Activated CD8-positive, alpha-beta memory T cell treated with anti-CD3 and anti-CD28 coated beads, Interleukin-2, amount 10 ng/mL, durations not matched to agents 7 days and 5 days (primary cell): Measurements from ENCODE around the gene DOCK1. TPM values are rescaled to one million over a fixed set of nuclear protein-coding genes. Genes with fewer than 3 reads are reported as not detected.

Source experiments
- ATAC-seq: fragments of 150-1000 bp; cut with Tn5 transposase; one replicate; pipeline ENCODE4 v1.10.0; 2021; ENCODE audit warnings: moderate library complexity
- CTCF ChIA-PET: fragments of 350-600 bp; sonication (Branson Sonifier 250); formaldehyde crosslinking; loops from one replicate; lab custom pipeline; 2021; ENCODE audit warnings: antibody characterized with exemption; lab: Charles Lee
- DNase-seq: peaks from one replicate; pipeline ENCODE4 v3.0.0-alpha.2; 2020
- H3K27ac Mint-ChIP-seq: one replicate; pipeline ENCODE4 v1.8.0; 2021; ENCODE audit warnings: mild to moderate bottlenecking, mixed read lengths
- H3K27me3 Mint-ChIP-seq: one replicate; pipeline ENCODE4 v1.8.0; 2021; ENCODE audit warnings: mixed read lengths
- H3K36me3 Mint-ChIP-seq: one replicate; pipeline ENCODE4 v1.8.0; 2021; ENCODE audit warnings: mild to moderate bottlenecking, mixed read lengths
- H3K4me1 Mint-ChIP-seq: one replicate; pipeline ENCODE4 v1.8.0; 2021; ENCODE audit warnings: mixed read lengths
- H3K4me3 Mint-ChIP-seq: one replicate; pipeline ENCODE4 v1.8.0; 2021; ENCODE audit warnings: mild to moderate bottlenecking, moderate library complexity, mixed read lengths
- H3K9me3 Mint-ChIP-seq: one replicate; pipeline ENCODE4 v1.8.0; 2022; ENCODE audit warnings: low read depth, mixed read lengths
- total RNA-seq, 2 experiments: library from RNA; stranded (reverse); gene quantifications; one replicate each; pipeline ENCODE4 v1.2.3, GENCODE V29; 2021

Gene DOCK1
- total RNA-seq, 2 experiments from 2014 or later = 0.07 TPM; not detected in 1

DNA sequence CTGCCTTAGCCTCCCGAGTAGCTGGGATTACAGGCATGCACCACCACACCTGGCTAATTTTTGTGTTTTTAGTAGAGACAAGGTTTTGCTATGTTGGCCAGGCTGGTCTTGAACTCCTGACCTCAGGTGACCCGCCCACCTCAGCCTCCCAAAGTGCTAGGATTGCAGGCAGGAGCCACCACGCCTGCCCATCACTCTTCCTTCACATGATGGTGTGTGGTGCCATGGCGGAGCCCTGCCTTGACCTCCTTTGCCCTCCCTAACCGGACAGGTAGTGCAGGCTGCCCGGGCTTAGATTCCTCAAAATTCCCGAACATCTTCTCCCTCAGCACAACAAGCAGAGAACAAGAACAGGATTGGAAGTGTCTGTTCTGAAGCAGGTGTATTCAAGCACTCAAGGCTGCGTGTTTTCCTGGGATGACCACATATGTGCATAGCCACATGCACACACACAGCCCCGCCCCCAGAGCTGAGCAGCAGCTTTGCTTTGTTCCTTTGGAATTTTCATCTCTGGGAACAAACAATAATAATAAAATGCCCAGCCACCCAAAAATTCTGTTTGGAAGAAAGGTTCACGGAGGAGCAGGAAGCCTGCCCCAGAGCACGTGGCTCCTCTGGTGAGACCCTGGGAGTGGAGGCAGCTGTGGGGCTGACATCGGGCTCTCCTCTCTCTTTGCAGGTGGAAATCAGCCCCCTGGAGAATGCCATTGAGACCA is 512.6 kb downstream of the DOCK1 start:
- H3K27me3 Mint-ChIP-seq = no peaks in the 10 kb centered on the region

DNA sequence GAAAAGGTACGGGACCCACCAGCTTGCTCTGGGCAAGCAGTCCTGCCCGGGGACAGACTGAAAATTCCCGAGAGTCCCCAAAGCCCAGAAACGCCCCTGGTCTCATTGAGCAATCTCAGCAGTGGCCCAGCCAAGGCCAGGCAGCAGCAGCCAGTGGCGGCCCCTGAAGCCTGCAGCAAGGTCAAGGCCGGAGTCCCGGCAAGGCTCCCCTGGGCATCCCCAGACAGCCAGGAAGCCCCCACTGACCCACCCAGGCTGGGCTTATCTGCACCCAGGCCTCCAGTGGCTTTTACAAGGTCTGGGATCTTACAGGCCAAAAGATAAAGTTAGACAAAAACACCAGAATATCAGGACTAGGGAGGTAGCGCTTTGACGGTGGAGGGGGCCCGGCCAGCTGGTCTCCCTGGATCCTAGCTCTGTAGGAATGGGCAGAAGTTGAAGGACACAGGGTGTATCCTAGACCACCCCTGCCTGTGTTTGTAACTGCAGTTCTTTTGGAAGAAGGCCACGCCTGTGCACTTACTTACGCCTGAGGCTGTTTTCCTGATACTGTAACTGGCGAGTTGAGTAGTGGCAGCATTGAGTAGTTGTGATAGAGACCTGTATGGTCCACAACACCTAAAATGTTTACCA is 513.4 kb downstream of the DOCK1 start:
- no peak overlapping the region for H3K4me3 Mint-ChIP-seq
- no peak overlapping the region for H3K27ac Mint-ChIP-seq
- H3K27me3 Mint-ChIP-seq = no peaks in the 10 kb centered on the region
- no peaks in the 10 kb centered on the region for H3K36me3 Mint-ChIP-seq
- ATAC-seq (no peak), DNase-seq (no peak)
- CTCF ChIA-PET = no interaction called here
- no peaks in the 10 kb centered on the region for H3K4me1 Mint-ChIP-seq
- no peaks in the 10 kb centered on the region for H3K9me3 Mint-ChIP-seq

More for the DNA sequence above, 512.6 kb downstream of the DOCK1 start:
- ATAC-seq = no peak
- H3K9me3 Mint-ChIP-seq = no peaks in the 10 kb centered on the region
- no peak overlapping the region for H3K4me3 Mint-ChIP-seq
- no peaks in the 10 kb centered on the region for H3K36me3 Mint-ChIP-seq
- CTCF ChIA-PET = no interaction called here
- H3K27ac Mint-ChIP-seq = no peak overlapping the region
- DNase-seq = no peak
- H3K4me1 Mint-ChIP-seq = no peaks in the 10 kb centered on the region

GRCh38 chr10:127420138-127420684 is 515.0 kb downstream of the DOCK1 start:
- Mint-ChIP-seq H3K36me3 (no peaks in the 10 kb centered on the region), H3K27me3 (no peaks in the 10 kb centered on the region), H3K4me3 (no peak overlapping the region), H3K9me3 (no peaks in the 10 kb centered on the region), H3K4me1 (no peaks in the 10 kb centered on the region), H3K27ac (no peak overlapping the region)
- no peak for ATAC-seq
- no peak for DNase-seq
- CTCF ChIA-PET = no interaction called here

GRCh38 chr10:127423218-127423915 is 518.1 kb downstream of the DOCK1 start:
- no peak for ATAC-seq
- no peak overlapping the region for H3K4me3 Mint-ChIP-seq
- no peaks in the 10 kb centered on the region for H3K9me3 Mint-ChIP-seq
- H3K4me1 Mint-ChIP-seq = no peaks in the 10 kb centered on the region
- no peaks in the 10 kb centered on the region for H3K27me3 Mint-ChIP-seq
- CTCF ChIA-PET = no interaction called here
- H3K36me3 Mint-ChIP-seq = no peaks in the 10 kb centered on the region
- H3K27ac Mint-ChIP-seq = no peak overlapping the region
- DNase-seq = no peak

DNA sequence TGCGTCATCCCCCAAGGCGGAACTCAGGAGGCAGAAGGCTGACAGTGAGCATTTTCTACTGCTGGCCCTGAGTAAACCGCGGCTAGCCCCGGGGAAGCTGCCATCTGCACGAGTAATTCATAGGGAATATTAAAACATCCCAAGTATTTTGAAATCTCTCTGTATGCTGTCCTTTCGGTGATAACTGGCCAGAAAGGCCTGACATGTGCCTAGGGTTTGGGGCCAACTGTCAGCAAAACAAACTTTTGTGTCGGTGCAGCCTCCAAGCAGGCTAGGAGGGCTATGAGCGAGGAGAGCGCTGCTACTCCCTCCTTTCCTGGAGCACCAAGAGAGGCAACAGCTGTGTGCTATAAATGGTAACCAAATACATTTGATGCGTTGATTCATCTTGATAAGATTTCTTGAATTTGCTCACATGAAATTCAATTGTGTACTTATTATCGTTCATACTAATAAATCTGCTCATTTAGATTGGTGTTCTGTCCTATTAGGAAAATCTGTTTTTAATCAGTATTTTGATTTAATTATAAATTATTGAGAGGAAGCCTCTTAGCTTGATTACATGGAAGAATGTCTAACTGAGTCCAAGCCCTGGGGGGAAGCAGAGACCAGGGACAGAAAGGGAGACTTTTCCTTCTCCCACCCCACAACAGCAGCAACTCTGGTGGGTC is 519.5 kb downstream of the DOCK1 start:
- Mint-ChIP-seq H3K4me3 (no peak overlapping the region), H3K36me3 (no peaks in the 10 kb centered on the region), H3K27me3 (no peaks in the 10 kb centered on the region), H3K27ac (no peak overlapping the region), H3K4me1 (no peaks in the 10 kb centered on the region), H3K9me3 (no peaks in the 10 kb centered on the region)
- CTCF ChIA-PET = no interaction called here
- ATAC-seq (no peak), DNase-seq (no peak)

GRCh38 chr10:127426746-127427145 is 521.5 kb downstream of the DOCK1 start:
- H3K27ac Mint-ChIP-seq = no peak overlapping the region
- DNase-seq (no peak), ATAC-seq (no peak)
- no peaks in the 10 kb centered on the region for H3K36me3 Mint-ChIP-seq
- H3K4me3 Mint-ChIP-seq = no peak overlapping the region
- CTCF ChIA-PET = interaction anchor here (0.6 kb wide), 1 partner anchor 431 kb away, joined by 3 read pairs; no protein-coding TSS in a partner anchor
- H3K4me1 Mint-ChIP-seq = no peaks in the 10 kb centered on the region
- no peaks in the 10 kb centered on the region for H3K9me3 Mint-ChIP-seq
- H3K27me3 Mint-ChIP-seq = no peaks in the 10 kb centered on the region

- DNase-seq (no peak), ATAC-seq (no peak)
- H3K27ac Mint-ChIP-seq = no peak overlapping the region
- H3K4me1 Mint-ChIP-seq = no peaks in the 10 kb centered on the region
- no peaks in the 10 kb centered on the region for H3K9me3 Mint-ChIP-seq
- H3K4me3 Mint-ChIP-seq = no peak overlapping the region
- no peaks in the 10 kb centered on the region for H3K27me3 Mint-ChIP-seq
- CTCF ChIA-PET = no interaction called here
- H3K36me3 Mint-ChIP-seq = no peaks in the 10 kb centered on the region
Observed at GRCh38 chr10:127427926-127428325, 522.7 kb downstream of the DOCK1 start.

- Mint-ChIP-seq H3K9me3 (no peaks in the 10 kb centered on the region), H3K27me3 (no peaks in the 10 kb centered on the region), H3K27ac (no peak overlapping the region), H3K4me3 (no peak overlapping the region), H3K36me3 (no peaks in the 10 kb centered on the region), H3K4me1 (no peaks in the 10 kb centered on the region)
- CTCF ChIA-PET = no interaction called here
- ATAC-seq (no peak), DNase-seq (no peak)
Observed at GRCh38 chr10:127428385-127428980, 523.3 kb downstream of the DOCK1 start.

DNA sequence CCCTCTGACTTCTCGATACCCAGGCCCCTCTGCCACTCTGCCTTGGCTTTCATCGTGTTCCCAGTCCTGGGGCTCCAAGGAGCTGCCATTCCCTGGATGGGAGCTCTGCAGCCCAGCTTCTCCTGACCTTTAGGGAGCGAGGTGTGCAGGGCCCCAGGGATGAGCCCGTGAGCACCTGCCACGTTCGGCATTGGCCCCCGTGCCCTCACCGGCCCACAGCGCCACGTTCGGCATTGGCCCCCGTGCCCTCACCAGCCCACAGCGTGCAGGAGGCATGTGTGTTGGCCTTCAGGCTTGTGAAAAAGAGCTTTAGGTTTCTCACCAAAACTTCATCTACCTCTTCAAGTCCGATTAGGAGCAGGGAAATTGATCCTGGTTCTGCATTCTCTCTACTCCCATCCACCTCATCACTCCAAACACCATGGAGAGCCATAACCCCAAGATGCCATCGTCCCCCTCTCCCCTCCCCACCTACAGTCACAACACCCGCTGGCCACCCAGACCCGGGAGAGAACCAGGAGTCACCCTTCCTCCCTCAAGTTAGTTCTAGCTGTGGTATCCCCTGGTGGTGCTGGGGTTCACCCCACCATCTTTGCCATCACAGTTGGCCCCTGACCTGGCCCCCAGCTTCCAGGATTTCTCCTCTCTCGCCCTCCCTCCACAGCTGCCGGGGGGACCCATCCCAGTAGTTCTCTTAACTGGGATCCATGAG is 524.5 kb downstream of the DOCK1 start:
- CTCF ChIA-PET = no interaction called here
- no peak overlapping the region for H3K27ac Mint-ChIP-seq
- no peak overlapping the region for H3K4me3 Mint-ChIP-seq
- H3K9me3 Mint-ChIP-seq = no peaks in the 10 kb centered on the region
- H3K36me3 Mint-ChIP-seq = no peaks in the 10 kb centered on the region
- no peaks in the 10 kb centered on the region for H3K4me1 Mint-ChIP-seq
- DNase-seq (no peak), ATAC-seq (no peak)
- no peaks in the 10 kb centered on the region for H3K27me3 Mint-ChIP-seq

GRCh38 chr10:127431525-127431924 is 526.3 kb downstream of the DOCK1 start:
- H3K4me1 Mint-ChIP-seq = no peaks in the 10 kb centered on the region

DNA sequence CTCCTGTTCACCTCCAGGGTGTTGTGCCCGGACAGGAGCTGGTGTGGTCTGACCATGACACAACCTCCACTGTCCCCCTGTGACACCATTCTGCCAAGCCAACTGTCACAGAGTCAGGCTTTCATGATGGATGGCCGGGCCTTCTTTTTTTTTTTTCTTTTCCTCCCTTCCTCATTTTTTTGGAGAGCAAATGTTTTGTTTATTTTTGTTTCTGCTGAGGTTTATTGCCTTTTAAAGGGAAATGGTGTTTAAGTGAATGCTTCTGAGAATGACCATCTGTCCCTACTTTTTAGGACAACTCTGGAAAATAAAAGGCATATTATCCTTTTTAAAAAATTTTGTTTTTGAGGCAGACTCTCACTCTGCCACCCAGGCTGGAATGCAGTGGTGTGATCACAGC is 528.8 kb downstream of the DOCK1 start:
- DNase-seq (no peak), ATAC-seq (no peak)
- Mint-ChIP-seq H3K36me3 (no peaks in the 10 kb centered on the region), H3K27ac (no peak overlapping the region), H3K4me3 (no peak overlapping the region), H3K27me3 (no peaks in the 10 kb centered on the region), H3K9me3 (no peaks in the 10 kb centered on the region), H3K4me1 (no peaks in the 10 kb centered on the region)
- CTCF ChIA-PET = no interaction called here

More at GRCh38 chr10:127431525-127431924, 526.3 kb downstream of the DOCK1 start:
- Mint-ChIP-seq H3K27me3 (no peaks in the 10 kb centered on the region), H3K27ac (no peak overlapping the region), H3K36me3 (no peaks in the 10 kb centered on the region), H3K9me3 (no peaks in the 10 kb centered on the region), H3K4me3 (no peak overlapping the region)
- no peak for ATAC-seq
- CTCF ChIA-PET = interaction anchor here (0.6 kb wide), 1 partner anchor 236 kb away, joined by 5 read pairs; no protein-coding TSS in a partner anchor
- DNase-seq = no peak

GRCh38 chr10:127435246-127435645 is 530.0 kb downstream of the DOCK1 start:
- no peak overlapping the region for H3K4me3 Mint-ChIP-seq
- ATAC-seq = no peak
- DNase-seq = no peak
- H3K9me3 Mint-ChIP-seq = no peaks in the 10 kb centered on the region
- H3K27ac Mint-ChIP-seq = no peak overlapping the region
- no peaks in the 10 kb centered on the region for H3K4me1 Mint-ChIP-seq
- CTCF ChIA-PET = no interaction called here
- no peaks in the 10 kb centered on the region for H3K27me3 Mint-ChIP-seq
- H3K36me3 Mint-ChIP-seq = no peaks in the 10 kb centered on the region
